HG03432 (cell line): ENCODE results near the gene TBC1D5.

Experiments used
- ATAC-seq: cut with Tn5 transposase; IDR thresholded peaks from one replicate; pipeline ENCODE4 v1.9.1; 2021; ENCODE audit warnings: mild to moderate bottlenecking, moderate library complexity; ENCODE audit not compliant: unreplicated experiment

The TBC1D5 gene

DNA sequence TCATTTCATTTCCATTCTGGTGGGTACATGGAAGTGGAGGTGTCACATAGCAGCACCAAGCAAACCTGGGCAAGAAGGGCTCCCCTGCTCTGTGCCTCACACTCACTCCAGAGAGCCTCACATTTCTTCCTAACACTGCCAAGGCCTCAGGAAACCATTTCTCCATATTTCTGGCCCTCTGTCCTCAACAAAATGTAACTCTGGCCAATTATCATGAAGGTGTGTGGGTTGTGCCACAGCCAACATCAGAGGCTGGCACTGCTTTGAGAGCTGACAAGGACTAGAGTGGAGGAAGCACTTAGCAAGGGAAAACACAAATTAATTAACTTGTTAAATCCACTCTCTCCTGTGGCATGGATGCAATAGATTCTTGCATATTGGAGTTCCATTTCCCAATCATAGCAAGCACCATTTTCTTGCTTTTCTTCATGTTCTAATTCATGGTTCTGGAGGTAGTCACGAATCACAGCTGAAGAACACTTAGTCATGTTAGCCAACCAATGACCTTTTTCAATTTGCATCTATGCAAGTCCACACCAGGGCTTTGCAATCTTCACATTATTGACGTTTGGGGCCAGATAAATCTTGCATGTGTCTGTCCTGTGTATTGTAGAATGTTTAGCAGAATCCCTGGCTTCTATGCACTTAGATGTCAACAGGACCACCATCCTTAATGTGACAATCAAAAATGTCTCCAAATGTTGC, 616.5 kb downstream of the TBC1D5 start:
- no peak for ATAC-seq

DNA sequence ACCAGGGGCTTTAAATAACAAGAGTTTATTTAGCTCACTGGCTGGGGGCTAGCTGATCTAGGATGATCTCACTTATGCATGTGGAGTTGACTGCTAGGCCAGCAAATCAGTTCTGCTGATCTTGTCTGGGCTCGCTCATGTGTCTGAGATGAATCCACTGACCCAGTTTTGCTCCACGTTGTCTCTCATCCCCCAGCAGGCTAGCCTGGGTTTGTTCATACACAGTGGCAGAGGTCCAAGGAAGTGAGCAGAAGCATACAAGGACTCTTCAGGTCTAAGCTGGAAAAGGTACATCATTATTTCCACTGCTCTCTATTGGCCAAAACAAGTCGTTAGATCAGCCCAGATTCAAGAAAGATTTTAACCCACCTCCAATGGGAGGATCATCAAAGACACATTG, 619.7 kb downstream of the TBC1D5 start:
- no peak for ATAC-seq

DNA sequence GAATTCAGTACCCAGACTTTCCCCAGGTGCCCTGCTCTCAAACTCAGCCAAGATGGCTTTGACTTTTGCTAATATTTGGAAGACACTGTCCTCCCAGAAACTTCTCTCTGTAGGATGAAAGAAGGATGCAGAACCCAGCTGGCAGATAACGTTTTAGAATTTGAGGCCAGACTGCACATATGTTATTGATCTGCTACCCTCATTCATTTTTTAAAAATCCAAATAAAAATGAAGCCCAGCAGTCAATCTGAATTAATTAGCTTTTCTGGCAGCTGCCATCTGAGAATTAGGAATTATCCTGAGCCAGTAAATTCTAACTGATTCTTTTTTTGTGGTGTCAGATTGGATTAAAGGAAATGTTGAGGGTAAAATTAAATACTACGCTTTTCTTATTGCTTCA, 621.1 kb downstream of the TBC1D5 start:
- no peak for ATAC-seq

DNA sequence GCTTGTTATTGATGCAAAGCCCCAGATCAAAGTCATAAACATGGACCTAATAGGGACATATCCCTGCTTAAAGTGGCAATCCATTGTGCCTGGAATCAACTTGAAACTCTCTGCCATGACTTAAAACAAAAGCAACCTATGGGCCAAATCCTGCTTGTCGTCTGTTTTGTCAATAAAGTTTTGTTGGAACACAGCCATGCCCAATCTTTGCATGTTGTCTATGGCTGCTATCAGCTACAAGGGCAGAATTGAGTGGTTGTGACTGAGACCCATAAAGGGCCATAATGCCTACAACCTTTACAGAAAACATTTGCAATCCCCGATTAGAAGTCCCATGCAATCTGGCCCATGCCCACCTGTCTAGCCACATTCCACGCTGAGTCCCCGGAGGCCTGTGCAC, 622.3 kb downstream of the TBC1D5 start:
- ATAC-seq, result no peak

DNA sequence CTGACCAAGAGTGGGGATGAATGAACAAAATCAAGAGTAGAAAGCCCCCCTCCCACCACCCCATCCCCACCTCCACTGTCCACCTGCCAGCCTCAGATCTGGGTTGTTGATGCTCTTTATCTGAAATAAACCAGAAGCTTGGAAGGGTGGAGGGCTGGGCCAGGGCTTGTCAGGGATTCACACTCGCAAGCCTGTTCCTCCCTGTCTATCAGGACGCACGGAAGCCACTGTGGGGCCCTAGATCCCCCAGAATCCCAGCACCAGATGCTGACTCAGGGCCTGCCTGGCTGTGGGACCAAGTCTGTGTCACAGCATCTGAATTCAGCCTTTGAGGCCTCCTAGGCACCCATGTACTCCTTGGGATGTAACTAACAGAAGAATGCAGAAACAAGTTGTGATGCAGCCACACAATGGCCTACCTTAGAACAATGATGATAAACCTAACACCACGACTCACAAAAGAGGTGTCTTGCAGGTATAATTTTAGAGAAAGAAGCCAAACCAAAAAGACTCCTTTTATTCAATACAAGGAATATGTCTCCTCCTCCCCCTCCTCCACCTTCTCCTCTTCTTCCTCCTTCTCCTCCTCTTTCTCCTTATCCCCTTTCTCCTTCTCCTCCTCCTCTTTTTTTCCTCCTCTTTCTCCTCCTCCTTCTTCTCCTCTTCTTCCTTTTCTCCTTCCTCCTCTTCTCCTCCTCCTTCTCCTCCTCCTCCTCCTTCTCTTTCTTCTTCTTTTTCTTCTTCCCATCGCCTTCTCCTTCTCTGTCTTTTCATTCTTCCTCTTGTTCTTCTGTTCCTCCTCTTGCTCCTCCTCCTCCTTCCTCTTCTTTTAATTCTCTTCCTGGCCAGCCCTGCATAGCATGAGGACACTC, 623.0 kb downstream of the TBC1D5 start:
- no peak for ATAC-seq

DNA sequence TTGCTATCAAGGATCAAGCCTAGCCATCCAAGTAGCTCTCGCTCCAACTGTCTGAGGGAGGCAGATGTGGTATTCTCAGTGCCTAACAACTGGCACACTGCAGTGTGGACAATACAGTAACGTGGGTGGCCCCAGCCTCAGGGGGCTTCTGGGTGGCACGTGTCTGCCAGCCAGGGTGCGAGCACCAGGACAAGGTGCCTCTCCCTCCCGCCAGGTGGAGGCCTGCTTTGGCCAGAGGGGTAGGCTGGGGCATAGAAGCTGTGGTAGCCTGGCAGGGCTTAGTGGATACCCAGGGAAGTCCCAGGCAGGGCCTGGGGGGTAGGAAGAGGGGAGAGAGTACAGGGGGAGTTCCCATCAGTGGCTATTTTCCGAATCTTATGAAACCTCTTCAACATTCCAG, 623.7 kb downstream of the TBC1D5 start:
- ATAC-seq, result no peak

DNA sequence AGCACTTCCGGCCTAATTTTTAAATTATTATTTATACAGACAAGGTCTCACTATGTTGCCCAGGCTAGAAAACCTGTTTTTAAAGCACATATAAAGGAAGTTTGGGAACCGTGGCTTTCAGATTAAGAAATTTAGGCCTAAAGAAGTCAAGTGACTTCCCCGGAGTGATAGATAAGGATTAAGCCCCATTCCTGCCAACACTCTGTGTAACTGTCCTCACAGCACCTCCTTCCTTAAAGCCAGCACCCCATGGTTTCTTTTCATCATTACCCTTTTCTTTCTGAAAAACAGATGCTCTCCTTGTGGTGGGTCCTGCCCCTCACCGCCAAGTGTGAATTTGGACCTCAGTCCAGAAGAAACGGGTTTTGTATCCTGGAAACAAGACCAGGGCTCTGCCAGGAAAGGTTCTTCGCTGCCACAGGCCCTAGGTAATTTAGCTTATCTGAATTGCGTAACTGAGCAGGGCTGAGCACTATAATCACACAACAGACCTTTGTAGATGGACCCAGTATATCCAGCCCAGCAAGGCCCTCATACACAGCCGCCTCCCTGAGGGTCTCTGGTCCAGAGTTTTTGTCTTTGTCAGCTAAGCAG, 626.3 kb downstream of the TBC1D5 start:
- ATAC-seq, result no peak

DNA sequence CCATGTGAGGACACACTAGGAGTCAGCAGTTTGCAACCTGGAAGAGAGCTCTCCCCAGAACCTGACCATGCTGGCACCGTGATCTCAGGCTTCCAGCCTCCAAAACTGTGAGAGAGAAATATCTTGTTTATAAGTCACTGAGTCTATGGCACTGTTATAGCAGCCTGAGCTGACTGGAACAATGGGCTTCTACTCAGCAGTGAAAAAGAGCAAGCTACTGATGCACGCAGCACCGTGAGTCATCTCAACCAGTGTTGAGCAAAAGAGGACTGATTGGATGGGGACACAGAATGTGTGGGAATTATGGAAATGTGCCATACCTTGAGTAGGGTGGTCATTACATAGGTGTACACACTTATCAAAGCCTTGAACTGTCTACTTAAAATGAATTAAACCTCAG, 627.2 kb downstream of the TBC1D5 start:
- no peak for ATAC-seq

DNA sequence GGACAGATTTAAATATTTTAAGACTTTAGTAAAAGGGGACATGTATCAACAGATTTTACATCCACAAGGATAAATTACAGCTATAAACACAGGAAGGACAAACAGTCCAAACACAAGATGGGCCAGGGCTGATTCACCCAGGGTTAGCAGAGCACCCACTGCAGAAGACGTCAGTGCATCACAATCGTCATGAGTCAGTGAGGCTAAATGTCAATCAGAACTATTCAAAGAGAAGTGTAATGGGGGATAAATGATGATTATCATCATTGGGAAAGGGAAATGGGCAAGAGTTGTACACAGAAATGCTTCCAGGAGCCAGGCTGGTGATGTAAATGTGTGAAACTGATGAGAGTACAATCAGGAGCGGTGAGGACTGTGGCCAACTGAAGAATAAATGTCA, 630.8 kb downstream of the TBC1D5 start:
- no peak for ATAC-seq

DNA sequence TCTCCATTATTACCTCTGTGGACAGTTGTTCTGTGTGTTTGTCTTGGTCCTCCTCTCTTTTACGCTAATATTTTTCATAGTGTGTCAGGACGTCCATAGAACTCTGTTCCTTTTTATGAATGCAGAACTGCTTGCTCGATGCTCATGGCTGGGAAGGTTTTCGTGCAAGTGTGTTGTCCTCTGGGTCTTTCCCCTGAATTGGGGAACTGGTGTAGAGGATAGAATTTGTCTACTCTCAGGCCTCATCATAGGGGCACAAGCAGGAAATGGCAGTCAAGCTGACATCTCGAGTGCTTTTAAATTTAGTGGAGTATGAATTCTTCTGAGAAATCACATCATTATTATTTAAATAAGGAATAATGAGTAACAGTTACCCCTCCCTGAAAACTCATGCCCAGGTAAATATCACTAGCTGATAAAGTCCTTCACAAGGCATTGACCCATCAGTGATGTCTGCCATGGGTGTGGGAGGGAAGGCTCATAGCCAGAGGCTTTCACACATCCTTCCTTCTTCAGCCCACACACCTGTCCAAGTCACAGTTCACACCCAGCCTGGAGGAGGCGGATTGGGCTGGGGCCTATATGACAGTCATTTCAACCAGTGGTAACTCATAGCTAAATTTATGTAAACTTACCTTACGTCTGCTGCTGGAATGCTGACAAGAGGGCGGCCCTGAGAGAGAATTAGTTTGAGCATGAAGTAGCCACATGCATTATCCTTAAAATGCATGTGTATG, 631.6 kb downstream of the TBC1D5 start:
- ATAC-seq, result peak; percentile 72
